Measurements from ENCODE around the gene GSDME.

The GSDME gene

GRCh38 chr7:24718977-24719491, 38.2 kb downstream of the GSDME start:
- FAIRE-seq, result no peak

GRCh38 chr7:24718431-24718831, 38.8 kb downstream of the GSDME start:
- FAIRE-seq, result no peak

GRCh38 chr7:24717694-24718320, 39.5 kb downstream of the GSDME start:
- no peak for FAIRE-seq

GRCh38 chr7:24717247-24717622, 40.0 kb downstream of the GSDME start:
- FAIRE-seq, result no peak

GRCh38 chr7:24716480-24717246, 40.6 kb downstream of the GSDME start:
- FAIRE-seq, result no peak

DNA sequence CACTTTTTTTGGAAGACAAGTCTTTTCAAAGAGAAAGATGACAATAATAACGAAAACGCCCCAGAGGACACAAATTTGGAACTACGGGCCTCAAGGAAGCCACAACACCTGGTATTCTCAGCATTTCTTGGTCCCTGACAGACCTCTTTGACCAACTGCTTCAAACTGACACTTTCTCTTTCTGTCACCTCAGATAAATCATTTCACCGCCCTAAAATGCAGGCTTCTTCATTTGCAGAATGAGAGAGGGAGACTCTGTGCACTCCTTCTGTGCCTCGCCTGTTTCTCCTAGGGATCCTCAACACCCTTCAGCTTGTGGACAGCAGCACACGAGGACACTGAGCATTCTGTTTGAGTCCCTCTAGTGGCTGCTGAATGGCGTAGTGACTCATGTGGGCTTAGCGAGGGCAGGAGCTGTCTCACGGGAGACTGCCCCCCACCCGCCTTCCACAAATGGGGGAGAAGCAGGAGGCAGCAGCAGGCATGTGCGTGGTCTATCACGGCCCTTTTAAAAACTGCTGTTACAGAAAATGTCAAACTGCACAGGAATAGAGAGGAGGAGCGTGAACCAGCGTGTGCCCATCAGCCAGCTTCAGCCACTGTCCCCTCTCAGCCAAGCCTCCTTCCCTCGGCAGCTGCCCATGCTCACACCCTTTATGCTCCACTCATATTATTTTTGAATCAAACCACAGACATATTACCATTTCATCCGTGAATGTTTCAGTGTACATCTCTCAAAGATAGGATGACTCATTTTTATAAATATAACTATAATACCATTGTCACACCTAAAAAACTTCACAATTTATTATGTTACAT, 41.4 kb downstream of the GSDME start:
- no peak for FAIRE-seq

- FAIRE-seq, result no peak
Measured at GRCh38 chr7:24715171-24715570, 42.1 kb downstream of the GSDME start.

DNA sequence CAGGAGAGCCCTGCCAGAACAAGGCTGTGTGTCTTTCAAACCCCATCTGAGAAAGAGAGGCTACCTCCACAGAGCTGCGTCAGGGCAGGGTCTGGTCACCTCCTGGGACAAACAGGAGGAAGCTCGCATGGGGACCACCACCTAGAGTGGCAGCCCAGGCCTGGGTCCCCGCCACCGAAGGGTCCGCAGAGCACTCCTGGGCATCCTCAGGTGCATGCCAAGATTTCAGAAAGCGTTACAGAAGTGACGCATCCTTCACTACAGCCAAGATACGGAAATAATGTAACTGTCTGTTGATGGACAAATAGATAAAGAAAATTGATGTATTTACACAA, 42.6 kb downstream of the GSDME start:
- FAIRE-seq, result no peak

- no peak for FAIRE-seq
Measured at GRCh38 chr7:24713850-24714675, 43.2 kb downstream of the GSDME start.

DNA sequence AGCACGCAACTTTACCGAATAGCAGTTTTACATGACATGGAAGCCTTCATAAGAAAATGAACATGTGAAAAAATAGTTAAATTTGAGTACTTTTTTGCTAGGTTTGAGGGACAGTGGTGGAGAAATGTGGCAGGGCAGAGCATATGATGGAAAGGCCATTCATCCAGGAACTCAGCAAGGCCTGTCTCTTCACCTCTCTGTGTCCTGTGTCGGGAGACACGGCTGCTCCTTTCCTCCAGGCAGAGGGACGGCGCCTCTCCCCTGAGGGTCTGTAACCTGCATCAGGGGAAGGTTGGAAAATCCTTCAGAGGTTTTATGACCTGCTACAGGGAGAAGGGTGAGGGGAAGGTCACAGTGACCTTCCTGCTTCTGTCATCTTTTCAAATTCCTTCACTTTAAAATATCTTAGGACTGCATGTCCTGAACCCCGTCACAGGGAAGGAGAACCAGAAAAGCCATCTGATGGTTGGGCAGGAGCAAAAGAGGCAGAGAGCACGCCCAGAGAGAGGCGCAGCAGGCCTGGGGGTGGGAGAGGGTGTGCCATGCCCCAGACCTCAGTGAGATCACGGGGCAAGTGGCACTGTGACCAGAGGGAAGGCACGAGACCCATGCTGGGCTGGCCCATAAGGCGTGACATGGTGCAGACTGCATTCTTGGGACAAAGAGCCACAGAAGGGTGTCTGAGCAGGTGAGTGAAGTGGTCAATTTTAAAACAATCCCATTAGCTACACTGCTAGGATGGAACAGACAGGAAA, 44.0 kb downstream of the GSDME start:
- FAIRE-seq, result no peak

DNA sequence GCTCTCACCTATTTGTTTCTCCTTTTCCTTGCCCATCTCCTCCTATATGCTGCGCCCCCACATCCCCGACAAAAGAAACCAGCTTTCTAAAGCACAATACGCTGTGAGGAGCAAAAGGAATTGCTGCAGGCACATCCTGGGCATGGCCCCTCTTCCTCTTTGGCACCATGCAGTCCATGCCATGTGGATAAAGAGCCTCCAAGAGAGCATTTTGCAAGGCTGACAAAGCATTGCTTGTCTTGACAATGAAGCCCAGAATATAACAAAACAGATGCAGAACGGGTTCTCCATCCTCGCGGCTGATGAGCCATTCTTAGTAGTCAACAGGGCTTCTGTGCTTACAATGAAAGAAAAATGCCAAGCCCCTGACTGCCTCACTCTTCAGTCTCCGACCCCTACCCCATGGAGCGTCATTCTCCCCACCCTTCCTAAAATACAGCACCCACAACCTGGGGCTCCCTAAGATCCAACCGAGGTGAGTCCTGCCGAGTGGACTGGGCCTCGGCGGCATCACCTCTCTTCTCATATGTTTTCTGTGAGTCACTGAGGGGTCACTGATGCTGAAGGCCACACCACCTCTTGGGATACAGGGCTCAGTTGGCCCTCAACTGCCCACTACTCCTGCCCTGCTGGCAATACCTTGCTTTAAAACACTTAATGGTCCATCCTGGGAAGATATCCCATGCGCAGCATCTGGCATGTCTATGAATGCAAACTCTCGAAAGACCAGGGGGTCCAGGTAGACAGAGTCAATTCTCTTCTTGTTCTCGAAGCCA, 47.5 kb downstream of the GSDME start:
- no peak for FAIRE-seq

DNA sequence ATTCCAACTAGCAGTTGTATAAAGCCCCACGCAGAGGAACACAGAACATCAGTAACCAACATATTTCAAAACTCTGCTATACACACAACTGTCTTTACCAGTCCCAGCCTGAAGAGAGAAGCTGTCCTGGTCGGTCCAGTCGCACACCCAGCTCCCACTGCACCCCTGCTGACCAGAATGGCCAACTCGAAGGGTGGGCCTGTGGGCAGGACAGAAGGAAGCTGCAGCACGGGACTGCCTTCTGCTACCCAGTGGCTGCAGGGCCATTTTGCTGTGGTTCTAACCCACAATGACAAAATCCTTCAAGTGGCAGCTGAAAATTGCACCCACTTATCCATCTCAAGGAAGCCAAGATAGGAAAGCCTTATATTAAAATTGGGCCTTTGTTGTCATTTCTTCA, 48.2 kb downstream of the GSDME start:
- FAIRE-seq, result no peak

DNA sequence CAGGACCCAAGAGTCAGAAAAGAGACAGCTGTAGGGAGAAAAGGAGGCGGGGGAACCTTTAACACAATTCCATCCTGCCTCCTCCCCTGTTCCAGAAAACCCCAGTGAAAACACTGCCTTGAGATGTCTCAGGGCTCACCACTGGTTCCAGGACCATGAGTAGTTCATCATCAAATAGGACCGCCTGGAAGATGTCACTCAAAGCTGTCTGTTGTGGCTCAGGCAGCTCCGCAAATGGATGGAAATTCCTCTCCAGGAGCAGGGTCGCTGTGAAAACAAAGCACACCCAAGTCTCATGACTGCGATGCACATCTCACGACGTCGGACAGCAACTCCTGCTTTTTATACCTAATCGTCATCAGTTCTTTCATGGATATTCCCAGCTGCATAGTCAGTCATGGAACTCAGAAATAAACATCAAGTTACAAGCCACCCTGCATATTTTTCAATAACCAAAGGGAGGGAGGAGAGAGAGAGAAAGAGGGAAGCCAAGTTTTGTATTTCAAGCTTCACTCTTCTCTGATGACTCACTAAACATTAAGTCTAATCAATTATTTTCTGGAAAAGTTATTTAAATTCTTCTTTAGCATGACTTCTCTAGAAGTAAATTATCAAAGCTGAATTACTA, 49.2 kb downstream of the GSDME start:
- FAIRE-seq, result no peak

- FAIRE-seq, result no peak
Measured at GRCh38 chr7:24706211-24707170, 50.8 kb downstream of the GSDME start.

DNA sequence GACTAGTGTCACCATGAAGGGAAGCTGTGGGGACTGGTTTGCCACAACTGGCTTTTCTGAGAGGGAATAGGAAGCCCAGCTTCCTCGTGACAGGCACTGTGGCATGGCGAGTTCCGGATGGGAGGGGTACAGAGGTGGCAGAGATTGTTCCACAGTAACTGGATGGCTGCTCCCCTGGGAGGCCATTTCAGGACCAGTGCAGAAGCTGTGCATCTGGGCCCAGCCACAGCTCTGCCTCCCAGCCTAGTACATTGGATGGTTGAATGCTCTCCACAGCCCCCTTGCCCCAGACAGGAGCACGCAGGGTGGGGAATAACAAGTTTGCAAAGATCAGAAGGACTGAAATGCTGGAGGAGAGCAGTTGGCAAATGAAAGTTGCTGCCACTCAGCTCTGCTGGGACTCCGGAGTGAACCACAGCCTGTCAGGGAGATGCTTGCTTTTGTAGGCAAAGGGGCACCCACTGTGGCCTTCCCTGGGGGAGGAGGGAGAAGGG, 51.8 kb downstream of the GSDME start:
- FAIRE-seq, result no peak

- no peak for FAIRE-seq
Measured at GRCh38 chr7:24704311-24704710, 53.0 kb downstream of the GSDME start.

DNA sequence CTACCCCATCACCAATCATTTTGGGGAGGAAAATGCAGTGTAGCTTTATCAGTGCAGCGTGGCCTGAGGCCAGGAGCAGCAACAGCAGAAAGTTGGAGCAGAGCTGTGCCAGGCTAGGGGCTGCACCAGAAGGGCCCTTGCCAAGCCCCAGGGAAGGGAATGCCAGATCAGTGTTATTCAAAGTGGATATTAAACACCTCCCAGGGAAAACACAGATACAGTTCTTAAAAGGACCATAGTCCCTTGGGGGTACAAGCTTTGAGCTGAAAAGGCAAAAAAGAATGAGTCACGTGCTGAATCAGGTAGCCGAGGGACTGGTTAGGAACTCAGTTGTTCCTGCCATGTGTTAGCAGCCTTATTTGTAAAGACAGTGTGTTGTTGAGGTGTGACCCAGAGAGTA, 54.0 kb downstream of the GSDME start:
- no peak for FAIRE-seq

GRCh38 chr7:24702755-24703154, 54.5 kb downstream of the GSDME start:
- FAIRE-seq, result no peak

All from A204.1 (cell line).